ENCODE data around the gene FGF23.

Gene FGF23

GRCh38 chr12:4387607-4388006 is 8.1 kb upstream of the FGF23 start:
- Histone ChIP-seq H3K9ac (ENCODE audit: insufficient read length, low read depth) (no peak overlapping the region), H3K4me3 (ENCODE audit: insufficient read length, low read depth) (no peak overlapping the region), H3K4me1 (ENCODE audit: insufficient read depth, insufficient read length) (no peaks in the 10 kb centered on the region), H3K9me3 (ENCODE audit: insufficient read depth, low read length) (no peaks in the 10 kb centered on the region), H3K36me3 (ENCODE audit: insufficient read depth, insufficient read length, low read length) (no peaks in the 10 kb centered on the region), H3K27me3 (ENCODE audit: insufficient read depth, insufficient read length) (no peaks in the 10 kb centered on the region)
- TF ChIP-seq ZNF274 (IDR thresholded peaks at IDR 0.05; ENCODE audit: low read depth, low read length) = no peak
- no peak for TF ChIP-seq YY1 (IDR thresholded peaks at IDR 0.05; ENCODE audit: insufficient read depth, insufficient read length)
- TF ChIP-seq SUZ12 (IDR thresholded peaks at IDR 0.05; ENCODE audit: extremely low read depth, insufficient read depth, insufficient read length) = no peak
- DNase-seq (ENCODE audit: low read depth, low spot score) = no peak

GRCh38 chr12:4386801-4387200 is 7.3 kb upstream of the FGF23 start:
- no peaks in the 10 kb centered on the region for H3K4me1 ChIP-seq (ENCODE audit: insufficient read depth, insufficient read length)
- H3K36me3 ChIP-seq (ENCODE audit: insufficient read depth, insufficient read length, low read length) = no peaks in the 10 kb centered on the region
- DNase-seq (ENCODE audit: low read depth, low spot score) = no peak
- no peak for TF ChIP-seq SUZ12 (IDR thresholded peaks at IDR 0.05; ENCODE audit: extremely low read depth, insufficient read depth, insufficient read length)
- TF ChIP-seq YY1 (IDR thresholded peaks at IDR 0.05; ENCODE audit: insufficient read depth, insufficient read length) = no peak
- TF ChIP-seq ZNF274 (IDR thresholded peaks at IDR 0.05; ENCODE audit: low read depth, low read length) = no peak
- no peaks in the 10 kb centered on the region for H3K27me3 ChIP-seq (ENCODE audit: insufficient read depth, insufficient read length)
- no peak overlapping the region for H3K9ac ChIP-seq (ENCODE audit: insufficient read length, low read depth)
- no peaks in the 10 kb centered on the region for H3K9me3 ChIP-seq (ENCODE audit: insufficient read depth, low read length)
- H3K4me3 ChIP-seq (ENCODE audit: insufficient read length, low read depth) = no peak overlapping the region

GRCh38 chr12:4383304-4383865 is 3.9 kb upstream of the FGF23 start:
- no peak overlapping the region for H3K9ac ChIP-seq (ENCODE audit: insufficient read length, low read depth)
- no peak overlapping the region for H3K4me3 ChIP-seq (ENCODE audit: insufficient read length, low read depth)
- no peaks in the 10 kb centered on the region for H3K27me3 ChIP-seq (ENCODE audit: insufficient read depth, insufficient read length)
- DNase-seq (ENCODE audit: low read depth, low spot score) = peak; percentile 94
- H3K36me3 ChIP-seq (ENCODE audit: insufficient read depth, insufficient read length, low read length) = no peaks in the 10 kb centered on the region
- TF ChIP-seq YY1 (IDR thresholded peaks at IDR 0.05; ENCODE audit: insufficient read depth, insufficient read length) = no peak
- TF ChIP-seq SUZ12 (IDR thresholded peaks at IDR 0.05; ENCODE audit: extremely low read depth, insufficient read depth, insufficient read length) = no peak
- no peak for TF ChIP-seq ZNF274 (IDR thresholded peaks at IDR 0.05; ENCODE audit: low read depth, low read length)
- H3K9me3 ChIP-seq (ENCODE audit: insufficient read depth, low read length) = no peaks in the 10 kb centered on the region
- H3K4me1 ChIP-seq (ENCODE audit: insufficient read depth, insufficient read length) = peaks cover 4% of the 10 kb centered on the region

- no peak for TF ChIP-seq YY1 (IDR thresholded peaks at IDR 0.05; ENCODE audit: insufficient read depth, insufficient read length)
- no peak for TF ChIP-seq SUZ12 (IDR thresholded peaks at IDR 0.05; ENCODE audit: extremely low read depth, insufficient read depth, insufficient read length)
- TF ChIP-seq ZNF274 (IDR thresholded peaks at IDR 0.05; ENCODE audit: low read depth, low read length) = no peak
- DNase-seq (ENCODE audit: low read depth, low spot score) = no peak
- H3K4me1 ChIP-seq (ENCODE audit: insufficient read depth, insufficient read length) = peaks cover 4% of the 10 kb centered on the region
These were observed 820 bp upstream of the FGF23 start for GRCh38 chr12:4380332-4380731.

GRCh38 chr12:4378772-4379171 is 740 bp downstream of the FGF23 start:
- TF ChIP-seq ZNF274 (IDR thresholded peaks at IDR 0.05; ENCODE audit: low read depth, low read length) = no peak
- no peak for TF ChIP-seq SUZ12 (IDR thresholded peaks at IDR 0.05; ENCODE audit: extremely low read depth, insufficient read depth, insufficient read length)
- H3K4me1 ChIP-seq (ENCODE audit: insufficient read depth, insufficient read length) = peaks cover 4% of the 10 kb centered on the region
- no peaks in the 10 kb centered on the region for H3K27me3 ChIP-seq (ENCODE audit: insufficient read depth, insufficient read length)
- H3K9me3 ChIP-seq (ENCODE audit: insufficient read depth, low read length) = no peaks in the 10 kb centered on the region
- no peak for DNase-seq (ENCODE audit: low read depth, low spot score)
- no peaks in the 10 kb centered on the region for H3K36me3 ChIP-seq (ENCODE audit: insufficient read depth, insufficient read length, low read length)
- H3K4me3 ChIP-seq (ENCODE audit: insufficient read length, low read depth) = no peak overlapping the region
- H3K9ac ChIP-seq (ENCODE audit: insufficient read length, low read depth) = no peak overlapping the region

More at GRCh38 chr12:4380332-4380731, 820 bp upstream of the FGF23 start:
- H3K9ac ChIP-seq (ENCODE audit: insufficient read length, low read depth) = no peak overlapping the region
- no peaks in the 10 kb centered on the region for H3K36me3 ChIP-seq (ENCODE audit: insufficient read depth, insufficient read length, low read length)
- no peaks in the 10 kb centered on the region for H3K9me3 ChIP-seq (ENCODE audit: insufficient read depth, low read length)
- no peak overlapping the region for H3K4me3 ChIP-seq (ENCODE audit: insufficient read length, low read depth)
- no peaks in the 10 kb centered on the region for H3K27me3 ChIP-seq (ENCODE audit: insufficient read depth, insufficient read length)

GRCh38 chr12:4375449-4375848 is 4.1 kb downstream of the FGF23 start:
- Histone ChIP-seq H3K36me3 (ENCODE audit: insufficient read depth, insufficient read length, low read length) (no peaks in the 10 kb centered on the region), H3K9ac (ENCODE audit: insufficient read length, low read depth) (no peak overlapping the region), H3K4me3 (ENCODE audit: insufficient read length, low read depth) (no peak overlapping the region), H3K4me1 (ENCODE audit: insufficient read depth, insufficient read length) (peaks cover 4% of the 10 kb centered on the region), H3K9me3 (ENCODE audit: insufficient read depth, low read length) (no peaks in the 10 kb centered on the region), H3K27me3 (ENCODE audit: insufficient read depth, insufficient read length) (no peaks in the 10 kb centered on the region)
- no peak for TF ChIP-seq YY1 (IDR thresholded peaks at IDR 0.05; ENCODE audit: insufficient read depth, insufficient read length)
- TF ChIP-seq SUZ12 (IDR thresholded peaks at IDR 0.05; ENCODE audit: extremely low read depth, insufficient read depth, insufficient read length) = no peak
- no peak for DNase-seq (ENCODE audit: low read depth, low spot score)

GRCh38 chr12:4372653-4373052 is 6.9 kb downstream of the FGF23 start:
- no peaks in the 10 kb centered on the region for H3K9me3 ChIP-seq (ENCODE audit: insufficient read depth, low read length)
- H3K4me3 ChIP-seq (ENCODE audit: insufficient read length, low read depth) = no peak overlapping the region
- no peak for DNase-seq (ENCODE audit: low read depth, low spot score)
- no peak overlapping the region for H3K9ac ChIP-seq (ENCODE audit: insufficient read length, low read depth)
- H3K4me1 ChIP-seq (ENCODE audit: insufficient read depth, insufficient read length) = no peaks in the 10 kb centered on the region
- no peaks in the 10 kb centered on the region for H3K36me3 ChIP-seq (ENCODE audit: insufficient read depth, insufficient read length, low read length)
- no peaks in the 10 kb centered on the region for H3K27me3 ChIP-seq (ENCODE audit: insufficient read depth, insufficient read length)
- no peak for TF ChIP-seq ZNF274 (IDR thresholded peaks at IDR 0.05; ENCODE audit: low read depth, low read length)
- TF ChIP-seq YY1 (IDR thresholded peaks at IDR 0.05; ENCODE audit: insufficient read depth, insufficient read length) = no peak
- TF ChIP-seq SUZ12 (IDR thresholded peaks at IDR 0.05; ENCODE audit: extremely low read depth, insufficient read depth, insufficient read length) = no peak

Measured in NT2/D1 (cell line).